GM21526 (cell line): Measurements from ENCODE around the gene HEXA.

ENCODE experiments used
- ATAC-seq: cut with Tn5 transposase; IDR thresholded peaks from one replicate; pipeline ENCODE4 v1.9.1; 2021; ENCODE audit warnings: moderate library complexity; ENCODE audit not compliant: unreplicated experiment, low FRiP score

HEXA gene

GRCh38 chr15:72331021-72331420 lies 44.8 kb downstream of the HEXA start:
- ATAC-seq: no peak

DNA sequence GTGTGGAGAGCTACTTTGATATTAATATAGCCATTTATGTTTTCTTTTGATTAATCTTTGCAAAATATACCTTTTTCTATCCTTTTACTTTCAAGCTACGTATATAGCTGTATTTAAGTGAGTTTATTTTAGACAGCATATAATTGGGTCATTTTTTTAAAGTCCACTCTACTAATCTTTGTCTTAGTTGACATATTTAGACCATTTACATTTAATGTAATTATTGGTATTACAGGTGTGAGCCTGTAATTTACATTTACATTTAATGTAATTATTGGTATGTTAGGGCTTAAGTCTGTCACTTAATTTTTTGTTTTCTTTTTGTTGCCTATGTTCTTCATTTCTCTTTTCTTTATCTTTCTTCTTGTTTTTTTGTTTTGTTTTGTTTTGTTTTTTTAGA lies 52.1 kb downstream of the HEXA start:
- ATAC-seq: no peak

DNA sequence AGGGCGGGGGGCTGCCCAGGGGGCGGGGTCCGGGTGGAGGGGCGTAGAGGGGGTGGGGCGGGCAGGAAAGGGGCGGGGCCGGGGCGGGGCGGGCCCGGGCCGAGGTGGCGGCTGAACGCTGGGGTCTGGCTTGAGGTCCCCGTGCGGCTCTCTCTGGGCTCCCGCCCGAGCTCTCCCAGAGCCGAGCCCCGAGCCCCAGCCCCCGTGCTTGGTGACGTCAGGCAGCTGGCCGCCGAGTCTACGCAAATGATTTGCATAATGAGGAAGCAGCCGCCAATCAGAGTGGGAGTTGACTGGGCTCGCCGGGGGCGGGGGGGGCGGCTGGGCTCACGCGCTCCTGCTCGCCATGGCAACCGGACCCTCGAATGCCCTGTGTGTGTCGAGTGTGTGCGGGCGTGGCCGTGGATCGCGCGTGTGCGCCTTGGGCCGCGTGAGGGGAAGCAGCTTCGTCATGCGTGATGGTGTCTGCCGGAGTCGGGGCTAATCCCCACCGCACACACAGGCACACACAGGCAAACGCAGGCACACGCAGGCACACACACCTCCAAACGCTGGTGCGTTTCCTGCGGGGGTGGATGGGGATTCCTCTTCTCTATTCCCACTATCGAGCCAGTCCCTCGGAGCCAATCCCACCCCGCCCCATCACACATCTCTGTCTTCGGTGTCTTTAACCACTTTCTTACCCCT lies 55.7 kb downstream of the HEXA start, which contains the start of gene CELF6:
Gene CELF6 (minus strand): TSS at position 173 of the 687 bp plus-strand sequence. CDS start 283 bp downstream, outside the sequence.
- no peak for ATAC-seq

- no peak for ATAC-seq
Observed at GRCh38 chr15:72319360-72319984, 56.3 kb downstream of the HEXA start.

DNA sequence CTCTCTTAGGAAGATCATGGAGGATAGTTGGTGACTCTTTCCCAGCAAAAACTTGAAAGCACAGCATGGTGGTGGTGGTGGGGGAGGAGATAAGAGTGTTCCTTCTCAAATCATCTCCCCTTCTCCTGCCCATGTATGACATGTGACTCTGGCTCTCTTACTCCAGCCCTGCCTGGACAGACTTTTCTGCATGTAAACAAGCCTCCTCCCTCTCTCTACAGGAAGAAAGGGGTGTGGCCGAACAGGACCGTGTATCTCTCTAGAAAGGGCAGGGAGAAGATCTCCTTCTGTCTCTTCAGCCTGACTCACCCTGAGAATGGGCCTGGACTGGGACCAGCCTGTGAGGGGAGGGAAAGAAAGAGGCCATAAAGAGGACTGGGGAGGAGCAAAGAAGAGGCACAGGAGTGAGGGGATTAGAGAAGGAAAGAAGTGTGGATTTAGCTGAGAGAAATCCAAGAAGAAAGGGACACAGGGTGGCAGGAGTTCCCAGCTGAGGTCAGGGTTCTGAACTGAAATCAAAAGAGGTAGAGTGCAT lies 57.3 kb downstream of the HEXA start:
- ATAC-seq: no peak

DNA sequence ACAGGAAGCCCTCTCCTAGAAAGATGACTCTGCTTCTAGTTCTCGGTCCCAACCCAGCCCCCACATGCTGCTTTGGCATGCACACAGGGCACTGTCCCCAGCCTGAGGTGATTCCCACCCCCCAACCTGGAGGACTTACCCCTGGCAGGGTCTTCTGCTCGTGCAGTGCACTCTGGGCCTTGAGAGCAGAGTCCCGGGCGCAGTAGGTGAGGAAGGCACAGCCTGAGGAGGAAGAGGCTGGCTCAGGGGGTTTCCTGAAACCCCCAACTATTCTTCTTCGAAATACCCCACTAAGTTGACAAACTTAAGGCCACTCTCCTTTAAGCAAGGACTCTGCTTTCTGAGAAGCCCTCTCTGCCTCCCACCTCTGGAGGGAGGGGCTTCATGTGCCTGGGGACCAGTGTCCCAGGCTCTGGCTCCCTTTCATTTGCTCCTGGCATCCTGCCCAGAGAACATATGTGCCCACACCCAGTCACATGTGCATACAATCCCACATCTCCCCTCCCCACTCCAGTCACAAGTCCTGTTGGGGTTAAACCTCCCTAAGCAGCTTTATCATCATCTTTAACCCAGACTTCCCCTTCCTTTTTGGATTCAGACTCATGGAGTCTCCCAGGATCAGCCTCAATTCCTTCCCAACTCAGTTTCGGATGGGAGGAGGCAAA lies 60.0 kb downstream of the HEXA start:
- ATAC-seq: no peak

DNA sequence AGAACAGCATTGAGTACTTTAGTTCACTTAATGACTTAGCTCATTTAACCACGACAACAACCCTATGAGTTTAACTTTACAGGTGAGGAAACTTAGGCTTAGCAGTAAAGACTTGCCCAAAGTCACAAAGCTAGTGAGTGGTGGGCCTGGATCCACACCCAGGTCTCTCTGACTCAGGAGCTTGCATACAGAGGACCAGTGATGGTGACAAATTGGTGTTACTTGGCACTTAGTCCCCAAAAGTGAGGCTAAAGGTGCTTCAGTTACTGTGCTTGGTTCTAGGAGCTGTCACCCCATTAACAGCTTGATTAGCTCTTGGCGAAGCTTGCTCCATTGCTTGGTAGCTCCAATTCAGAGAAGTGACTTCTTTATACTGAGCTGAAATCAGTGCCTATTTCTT lies 61.9 kb downstream of the HEXA start:
- no peak for ATAC-seq

DNA sequence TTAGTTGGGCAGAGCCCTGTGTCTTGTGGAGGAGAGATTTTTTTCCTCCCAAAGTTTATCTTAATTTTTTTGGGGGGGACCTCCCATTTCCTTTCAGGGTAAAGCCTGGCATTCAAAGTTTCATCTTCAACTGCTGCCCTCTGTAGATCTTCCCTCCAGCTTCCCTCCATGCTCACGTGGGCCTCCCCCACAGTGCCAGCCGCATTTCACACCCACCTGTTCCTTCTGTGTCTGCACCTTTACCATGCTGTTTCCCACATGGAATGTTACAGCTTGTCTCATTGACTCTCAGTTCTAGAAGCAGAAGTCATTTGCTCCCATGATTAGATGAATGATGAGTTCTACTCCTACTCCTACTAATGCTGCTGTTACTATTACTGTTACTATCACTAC lies 62.4 kb downstream of the HEXA start:
- no peak for ATAC-seq

DNA sequence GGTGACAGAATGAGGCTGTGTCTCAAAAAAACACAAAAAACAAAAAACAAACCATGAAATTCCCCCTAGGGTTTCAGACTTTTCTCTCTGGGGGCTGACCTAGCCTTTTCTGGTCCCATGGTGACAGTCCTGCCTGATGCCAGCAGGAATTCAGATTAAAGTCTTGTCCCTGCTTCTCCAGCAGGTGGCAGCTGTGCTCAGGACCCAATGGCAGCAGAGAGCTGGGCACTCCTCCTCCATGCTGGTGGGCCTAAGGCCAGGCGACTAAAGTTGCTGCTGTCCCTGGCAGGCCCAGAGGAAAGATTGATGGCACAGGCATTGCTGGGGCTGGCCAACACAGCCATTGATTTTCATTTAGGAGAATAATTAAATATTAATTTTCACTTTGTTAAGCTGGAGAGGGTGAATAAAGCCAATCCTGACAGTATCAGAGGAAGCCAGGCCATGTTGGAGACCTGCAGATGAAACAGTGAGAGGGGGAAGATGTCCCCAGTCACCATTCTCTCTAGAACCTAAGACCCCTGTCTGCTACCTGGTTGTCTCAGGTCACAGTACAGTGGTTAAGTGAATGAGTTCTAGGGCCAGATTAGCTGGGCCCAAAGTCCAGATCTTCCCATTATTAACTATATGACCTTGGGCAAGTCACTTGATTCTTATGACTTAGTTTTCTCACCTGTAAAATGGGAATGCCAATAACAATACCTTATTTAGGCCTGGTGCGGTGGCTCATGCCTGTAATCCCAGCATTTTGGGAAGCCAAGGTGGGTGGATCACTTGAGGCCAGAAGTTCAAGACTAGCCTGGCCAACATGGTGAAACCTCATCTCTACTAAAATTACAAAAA lies 63.0 kb downstream of the HEXA start:
- ATAC-seq: peak; percentile 70

GRCh38 chr15:72307026-72307425 lies 68.8 kb downstream of the HEXA start:
- ATAC-seq: no peak

DNA sequence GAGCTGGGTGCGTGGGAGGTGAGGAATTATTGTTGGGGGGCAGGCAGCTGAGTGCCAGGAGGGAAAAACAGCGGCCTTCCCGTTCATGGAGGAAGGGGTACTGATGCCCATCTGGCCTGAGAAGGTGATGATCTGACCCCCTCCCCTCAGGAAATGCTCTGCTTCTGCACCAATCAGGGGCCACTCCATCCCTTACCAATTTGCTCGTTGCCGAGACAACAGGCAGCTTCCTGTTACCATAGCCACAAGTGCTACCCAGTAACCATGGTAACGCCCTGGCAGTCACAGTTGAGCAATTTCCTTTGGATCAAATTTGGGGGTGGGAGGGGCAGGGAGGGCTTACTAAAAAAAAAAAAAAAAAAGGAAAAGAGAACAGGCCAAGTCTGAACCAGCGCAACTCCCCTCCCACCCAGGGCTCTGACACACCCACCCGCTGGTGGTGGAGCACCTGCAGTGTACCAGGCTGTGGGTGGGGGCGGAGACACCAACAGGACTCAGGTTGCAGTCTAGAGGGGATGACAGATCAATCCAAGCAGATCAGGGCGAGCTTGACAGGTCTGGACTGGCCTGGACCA lies 69.5 kb downstream of the HEXA start:
- no peak for ATAC-seq

GRCh38 chr15:72304596-72304995 lies 71.2 kb downstream of the HEXA start:
- ATAC-seq: no peak

- ATAC-seq: no peak
Observed at GRCh38 chr15:72302955-72303354, 72.9 kb downstream of the HEXA start.
